HepG2 (cell line): ENCODE measurements around the gene NAV1. TPM values are rescaled to one million over a fixed set of nuclear protein-coding genes. Genes with fewer than 3 reads are reported as not detected.

Experiments
- BRCA1 ChIP-seq: sonication (generic); formaldehyde crosslinking; IDR thresholded peaks from 2 replicates; pipeline ENCODE4 v1.4.0; 2020; ENCODE audit warnings: missing genetic modification reagents
- DMTF1 ChIP-seq: sonication (generic); formaldehyde crosslinking; IDR thresholded peaks from 2 replicates; pipeline ENCODE4 v1.4.0; 2020; ENCODE audit warnings: mild to moderate bottlenecking, missing genetic modification reagents
- GLI4 ChIP-seq: sonication (generic); formaldehyde crosslinking; IDR thresholded peaks from 2 replicates; pipeline ENCODE4 v1.5.1; 2020; ENCODE audit warnings: missing genetic modification reagents, mild to moderate bottlenecking, moderate library complexity, borderline replicate concordance
- HMG20B ChIP-seq: conservative IDR thresholded peaks from 2 replicates; pipeline ENCODE4 v1.6.1; 2016; ENCODE audit warnings: missing genetic modification reagents, missing compliant biosample characterization
- KAT8 ChIP-seq: IDR thresholded peaks from 2 replicates; pipeline ENCODE4 v1.6.1; 2016; ENCODE audit warnings: missing genetic modification reagents, missing compliant biosample characterization
- MIER3 ChIP-seq: IDR thresholded peaks from 2 replicates; pipeline ENCODE4 v1.6.1; 2016; ENCODE audit warnings: missing compliant biosample characterization, borderline replicate concordance
- MXD3 ChIP-seq: IDR thresholded peaks from 2 replicates; pipeline ENCODE4 v1.6.1; 2016; ENCODE audit warnings: mild to moderate bottlenecking, missing biosample characterization, missing genetic modification reagents
- RNF219 ChIP-seq: sonication (generic); formaldehyde crosslinking; IDR thresholded peaks from 2 replicates; pipeline ENCODE4 v1.5.0; 2020; ENCODE audit warnings: mild to moderate bottlenecking, missing genetic modification reagents
- SMC3 ChIP-seq: IDR thresholded peaks from 2 replicates; pipeline ENCODE4 v1.6.1; 2011; ENCODE audit warnings: low read length, improper control_type of control experiment
- SP1 ChIP-seq, 2 experiments: fragments of 450-650 bp in 1 of 2; sonication (generic) in 1 of 2; formaldehyde crosslinking in 1 of 2; IDR thresholded peaks; 2 replicates each; pipeline versions ENCODE4 v1.4.0 to v1.6.1; 2016 to 2020; ENCODE audit warnings: missing genetic modification reagents in 1 of 2
- THAP7 ChIP-seq: sonication (generic); formaldehyde crosslinking; IDR thresholded peaks from 2 replicates; pipeline ENCODE4 v1.8.1; 2023; ENCODE audit warnings: mild to moderate bottlenecking, missing genetic modification reagents
- ZFX ChIP-seq: sonication (generic); formaldehyde crosslinking; IDR thresholded peaks from 2 replicates; pipeline ENCODE4 v1.4.0; 2020; ENCODE audit warnings: mild to moderate bottlenecking, low read depth, missing genetic modification reagents, moderate library complexity
- ZNF225 ChIP-seq: sonication (generic); formaldehyde crosslinking; IDR thresholded peaks from 2 replicates; pipeline ENCODE4 v1.4.0; 2020; ENCODE audit warnings: mild to moderate bottlenecking, missing genetic modification reagents
- ZNF30 ChIP-seq: sonication (generic); formaldehyde crosslinking; IDR thresholded peaks from 2 replicates; pipeline ENCODE4 v1.5.0; 2020; ENCODE audit warnings: mild to moderate bottlenecking, missing genetic modification reagents
- ZNF451 ChIP-seq: sonication (generic); formaldehyde crosslinking; IDR thresholded peaks from 2 replicates; pipeline ENCODE4 v1.5.0; 2020; ENCODE audit warnings: mild to moderate bottlenecking, missing genetic modification reagents
- ZNF609 ChIP-seq: sonication (generic); formaldehyde crosslinking; IDR thresholded peaks from 2 replicates; pipeline ENCODE4 v1.4.0; 2020; ENCODE audit warnings: mild to moderate bottlenecking, missing genetic modification reagents, borderline replicate concordance
- ZNF672 ChIP-seq: sonication (generic); formaldehyde crosslinking; IDR thresholded peaks from 2 replicates; pipeline ENCODE4 v1.8.1; 2022; ENCODE audit warnings: missing genetic modification reagents
- ZSCAN22 ChIP-seq: sonication (generic); formaldehyde crosslinking; IDR thresholded peaks from 2 replicates; pipeline ENCODE4 v1.4.0; 2020; ENCODE audit warnings: mild to moderate bottlenecking, missing genetic modification reagents
- ZSCAN30 ChIP-seq: sonication (generic); formaldehyde crosslinking; IDR thresholded peaks from 2 replicates; pipeline ENCODE4 v1.5.0; 2020; ENCODE audit warnings: mild to moderate bottlenecking, missing genetic modification reagents
- polyA plus RNA-seq, 8 experiments: library from polyadenylated mRNA; depleted of rRNA in 3 of 8; stranded (reverse) in 7 of 8; unstranded in 1 of 8; fragments of >200 nt; fragmentation: Illumina TruSeq in 4 of 8; extraction: Trizol in 4 of 8; gene quantifications; 2 replicates each; pipeline versions ENCODE4 v1.2.1 to v1.2.3, GENCODE V29; 2011 to 2016; ENCODE audit warnings: low read depth in 4 of 8, missing spikeins in 1 of 8, mixed read lengths in 1 of 8; ENCODE audit not compliant: insufficient read depth in 1 of 8
- total RNA-seq, 5 experiments: library from RNA; depleted of rRNA; stranded (reverse); fragments of >200 nt; fragmentation: Illumina TruSeq; extraction: Trizol; gene quantifications; 2 replicates each; pipeline ENCODE4 v1.2.3, GENCODE V29; 2016; ENCODE audit warnings: low read depth in 1 of 5

Gene NAV1
- total and polyA plus RNA-seq, 2 of the 13 experiments (the other 11 are each of a cell fraction or from before 2014, with no cell fraction given): not detected

GRCh38 chr1:201506557-201507359, 32.2 kb upstream of the NAV1 start, which contains the start of gene CSRP1 (continued):
- TF ChIP-seq ZNF609 (CRISPR knock-in tag) (no peak), ZNF451 (CRISPR knock-in tag) (no peak), THAP7 (no peak), SP1 (IDR thresholded peaks at IDR 0.05) (no peak), SP1 (CRISPR knock-in tag; IDR thresholded peaks at IDR 0.05) (no peak), DMTF1 (no peak), ZSCAN30 (CRISPR knock-in tag) (no peak), KAT8 (CRISPR knock-in tag) (peak; percentile 39; the same call in 1 of the 2 replicates), MXD3 (CRISPR knock-in tag) (peak; percentile 60; the same call in 1 of the 2 replicates), ZSCAN22 (CRISPR knock-in tag) (no peak), GLI4 (CRISPR knock-in tag) (no peak), ZFX (CRISPR knock-in tag) (peak; percentile 57), HMG20B (no peak), BRCA1 (CRISPR knock-in tag) (no peak), RNF219 (CRISPR knock-in tag) (no peak), ZNF672 (CRISPR knock-in tag) (no peak), ZNF30 (CRISPR knock-in tag) (no peak), ZNF225 (CRISPR knock-in tag) (no peak), MIER3 (CRISPR knock-in tag) (no peak), SMC3 (no peak)
